Heart left ventricle (tissue), 16 donors: ENCODE measurements around the gene TRPV4. TPM values are rescaled to one million over a fixed set of nuclear protein-coding genes. Genes with fewer than 3 reads are reported as not detected.

Experiments
- ATAC-seq, 4 donors: fragments of 200-7000 bp; cut with Tn5 transposase; one replicate each; pipeline ENCODE4 v1.9.1; 2020 to 2022; ENCODE audit warnings: moderate library complexity in 4 of 4, mild to moderate bottlenecking in 3 of 4, moderate number of reproducible peaks in 1 of 4
- DNase-seq, 5 donors: peaks; one replicate each; pipeline ENCODE4 v3.0.0-alpha.2; 2020
- H3K27ac ChIP-seq, 12 donors: fragments of 200-600 bp; sonication (generic) in 4 of 12; one replicate each; pipeline versions ENCODE4 v1.5.0 to v1.8.0; 2016 to 2022; ENCODE audit warnings: mild to moderate bottlenecking in 2 of 12
- H3K27me3 ChIP-seq, 9 donors: fragments of 200-600 bp; sonication (generic) in 2 of 9; one replicate each; pipeline versions ENCODE4 v1.5.1 to v1.8.0; 2016 to 2022; ENCODE audit warnings: mild to moderate bottlenecking in 3 of 9
- H3K36me3 ChIP-seq, 9 donors: fragments of 200-600 bp; sonication (generic) in 2 of 9; one replicate each; pipeline versions ENCODE4 v1.5.0 to v1.8.0; 2018 to 2022; ENCODE audit warnings: mild to moderate bottlenecking in 2 of 9
- H3K4me1 ChIP-seq, 12 donors: fragments of 200-600 bp; sonication (generic) in 4 of 12; one replicate each; pipeline versions ENCODE4 v1.5.0 to v1.8.0; 2016 to 2022; ENCODE audit warnings: mild to moderate bottlenecking in 3 of 12
- H3K4me3 ChIP-seq, 12 donors: fragments of 200-600 bp; sonication (generic) in 4 of 12; one replicate each; pipeline versions ENCODE4 v1.5.0 to v1.8.0; 2017 to 2022; ENCODE audit warnings: mild to moderate bottlenecking in 9 of 12, moderate library complexity in 4 of 12
- H3K9me3 ChIP-seq, 12 donors: fragments of 200-600 bp; sonication (generic) in 4 of 12; one replicate each; pipeline versions ENCODE4 v1.5.0 to v1.8.0; 2016 to 2022; ENCODE audit warnings: mild to moderate bottlenecking in 1 of 12
- CTCF ChIP-seq, 12 donors: fragments of 200-600 bp; sonication (generic) in 4 of 12; IDR thresholded peaks; one replicate each; pipeline versions ENCODE4 v1.5.0 to v1.8.0; 2018 to 2022; ENCODE audit warnings: antibody characterized with exemption in 12 of 12, mild to moderate bottlenecking in 5 of 12
- POLR2A ChIP-seq, 2 donors: fragments of 450-650 bp; IDR thresholded peaks; one replicate each; pipeline ENCODE4 v1.6.1; 2017; ENCODE audit warnings: antibody characterized with exemption in 2 of 2, mild to moderate bottlenecking in 2 of 2, moderate library complexity in 2 of 2
- WGBS, 4 donors: extraction: QIAGEN DNeasy Blood & Tissue Kit in 2 of 4; methylation state at CpG; one replicate each; pipeline versions ENCODE4 v1.1.5 to v1.1.7; 2013 to 2018; 5-methylcytosine and 5-hydroxymethylcytosine counted together
- intact Hi-C, 10 donors: fragments of 100-400 bp; cut with DNase I; formaldehyde crosslinking; loops; one replicate each; pipeline versions ENCODE4 v1.11.1 to v1.14.2; 2022
- polyA plus RNA-seq, 2 donors: library from polyadenylated mRNA; stranded (reverse); fragments of 200-250 nt; gene quantifications; one replicate each; pipeline ENCODE4 v1.2.3, GENCODE V29; 2013
- total RNA-seq, 9 donors: library from RNA; depleted of rRNA in 2 of 9; stranded (reverse); fragments of >200 nt in 2 of 9; fragmentation: NEBNext Ultra II Directional in 3 of 9; extraction: Animal tissue kit (Norgen Biotek cat#: 25700) in 3 of 9; gene quantifications; one replicate each; pipeline versions ENCODE4 v1.1.0 to v1.2.4, GENCODE V29; 2016 to 2023
- donor health status: ischemic (EF 13 %, LVEDD 7.1; RV severe dilation, severe dysfunction).
- donor health status: healthy with polysubstance abuse.
- donor health status: DM: no; HTN: yes; CAD: no.
- donor health status: DM: no; HTN: no; CAD: no.
- donor health status: ischemic (EF 25% LVEDD 6.9; RV normal size, moderate dysfunction).
- donor health status: ischemic (EF 25% LVEDD 5.7; RV mildly dilated, moderate dysfunction).
- donor health status: healthy.
- donor health status: DM: yes; HTN: yes; CAD: no.
- donor health status: ischemic (EF 35%, LVEDD 5.7; RV mildly dilated, moderate dysfunction).
- donor health status: nonischemic (EF 11% LVEDD 7.7; RV severe dilation, severe dysfunction).
- donor health status: DM: yes; HTN: yes; CAD: no.
- donor health status: PGD.
- donor health status: ischemic (EF 29% LVEDD 5.4; RV normal size, mild dysfunction).
- donor health status: nonischemic (EF 23%, LVEDD 6.1; RV moderate dilation, normal function).

The TRPV4 gene
- total and polyA plus RNA-seq, 11 donors, result 0.17 to 3.9 (median 0.30) TPM; not detected in 1

- Histone ChIP-seq H3K4me1 (peaks cover 0 to 46% (median 0%) of the 10 kb centered on the region in 12 donors), H3K27me3 (peaks cover 3 to 27% (median 10%) of the 10 kb centered on the region in 9 donors), H3K27ac (no peak overlapping the region), H3K9me3 (no peaks in the 10 kb centered on the region), H3K36me3 (no peaks in the 10 kb centered on the region), H3K4me3 (no peak overlapping the region)
- 77 to 85% (median 84%) methylated on average over 9 of the region's 9 CpGs for WGBS, 4 donors
- DNase-seq (no peak), ATAC-seq (no peak)
- TF ChIP-seq POLR2A (IDR thresholded peaks at IDR 0.05) (no peak), CTCF (IDR thresholded peaks at IDR 0.05) (no peak)
- intact Hi-C loops, result no loop called here
Observed at GRCh38 chr12:109831929-109832328, 1.3 kb downstream of the TRPV4 start.

DNA sequence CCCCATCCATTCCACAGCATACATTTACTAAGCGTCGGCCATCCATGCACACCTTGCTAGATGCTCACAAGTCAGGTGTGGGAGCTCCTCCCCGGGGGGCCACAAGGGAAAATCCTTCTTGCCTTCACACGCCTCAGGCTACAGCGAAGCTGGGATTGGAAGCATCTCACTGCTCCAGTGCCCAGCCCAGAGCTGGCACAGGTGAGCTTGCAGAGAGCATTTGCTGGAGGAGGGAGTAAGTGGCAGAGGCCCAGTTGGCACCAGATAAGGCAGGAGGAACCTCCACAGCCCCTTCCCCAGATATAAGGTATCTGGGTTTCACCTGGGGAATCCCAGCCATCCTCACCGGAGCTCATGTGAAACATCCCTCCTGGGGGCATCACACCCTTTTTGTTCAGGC is 1.8 kb downstream of the TRPV4 start:
- no peak for DNase-seq
- intact Hi-C loops, result no loop called here
- Histone ChIP-seq H3K36me3 (no peaks in the 10 kb centered on the region), H3K27me3 (peaks cover 3 to 27% (median 10%) of the 10 kb centered on the region in 9 donors), H3K4me1 (peaks cover 0 to 46% (median 0%) of the 10 kb centered on the region in 12 donors), H3K9me3 (no peaks in the 10 kb centered on the region), H3K4me3 (no peak overlapping the region), H3K27ac (no peak overlapping the region)
- no peak for TF ChIP-seq POLR2A (IDR thresholded peaks at IDR 0.05)
- no peak for TF ChIP-seq CTCF (IDR thresholded peaks at IDR 0.05)
- 86 to 96% (median 92%) methylated on average over 6 of the region's 6 CpGs for WGBS, 4 donors
- no peak for ATAC-seq

- 60 to 72% (median 66%) methylated on average over 2 of the region's 2 CpGs for WGBS, 4 donors
- DNase-seq (no peak), ATAC-seq (no peak)
- Histone ChIP-seq H3K27me3 (peaks cover 3 to 27% (median 10%) of the 10 kb centered on the region in 9 donors), H3K9me3 (no peaks in the 10 kb centered on the region), H3K4me1 (peaks cover 0 to 46% (median 0%) of the 10 kb centered on the region in 12 donors), H3K4me3 (no peak overlapping the region), H3K27ac (no peak overlapping the region), H3K36me3 (no peaks in the 10 kb centered on the region)
- TF ChIP-seq POLR2A (IDR thresholded peaks at IDR 0.05), result no peak
- no peak for TF ChIP-seq CTCF (IDR thresholded peaks at IDR 0.05)
- intact Hi-C loops, result no loop called here
Observed at GRCh38 chr12:109830718-109831117, 2.5 kb downstream of the TRPV4 start.

DNA sequence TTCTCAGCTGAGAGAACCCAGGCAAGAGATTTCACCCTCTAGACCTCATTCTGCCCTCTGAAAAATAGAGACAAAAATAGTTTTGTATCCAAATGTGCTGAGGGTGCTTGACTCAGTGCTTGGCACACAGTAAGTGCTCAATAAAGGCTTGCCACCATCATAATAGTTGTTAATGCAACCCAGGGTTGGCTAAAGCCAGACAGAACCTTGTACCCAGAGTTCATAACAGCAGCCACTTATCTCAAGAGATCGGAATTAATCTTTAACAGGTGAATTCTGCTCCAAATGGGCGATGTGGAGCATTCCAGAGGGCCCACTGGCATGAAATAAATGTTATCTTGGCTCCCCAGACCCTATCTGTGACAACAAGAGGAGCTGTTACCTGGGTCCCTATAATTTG is 2.9 kb downstream of the TRPV4 start:
- Histone ChIP-seq H3K4me1 (peaks cover 0 to 46% (median 0%) of the 10 kb centered on the region in 12 donors), H3K9me3 (no peaks in the 10 kb centered on the region), H3K27me3 (peaks cover 3 to 27% (median 10%) of the 10 kb centered on the region in 9 donors), H3K4me3 (no peak overlapping the region), H3K27ac (no peak overlapping the region), H3K36me3 (no peaks in the 10 kb centered on the region)
- no peak for ATAC-seq
- DNase-seq, result no peak
- 80 to 92% (median 87%) methylated on average over 2 of the region's 2 CpGs for WGBS, 4 donors
- TF ChIP-seq POLR2A (IDR thresholded peaks at IDR 0.05) (no peak), CTCF (IDR thresholded peaks at IDR 0.05) (no peak)
- intact Hi-C loops, result no loop called here
